A673 (cell line): ENCODE results near the gene ADAMTS8. TPM values are rescaled to one million over a fixed set of nuclear protein-coding genes. Genes with fewer than 3 reads are reported as not detected.

Experiments
- BruUV-seq: library from RNA; stranded (reverse); fragments of 400-500 nt; replicated peaks from 2 replicates; lab custom pipeline; 2021; lab: Mats Ljungman, UMichigan
- CTCF ChIA-PET: fragments of 300-600 bp; sonication (Branson Sonifier 250); formaldehyde crosslinking; loops from one replicate; lab custom pipeline; 2022; ENCODE audit warnings: antibody characterized with exemption; lab: Charles Lee
- POLR2A ChIA-PET: fragments of 300-600 bp; sonication (Branson Sonifier 250); formaldehyde crosslinking; loops from one replicate; lab custom pipeline; 2022; ENCODE audit warnings: antibody characterized with exemption; ENCODE audit not compliant: low non-redundant PET; lab: Charles Lee
- DNase-seq: peaks from one replicate; pipeline ENCODE4 v3.0.0-alpha.2; 2015; ENCODE audit warnings: low spot score
- H3K27ac ChIP-seq: fragments of 200-600 bp; sonication (generic); 2 replicates; pipeline ENCODE4 v1.5.1; 2016; ENCODE audit warnings: mixed run types, low read depth, mild to moderate bottlenecking, mixed read lengths, antibody characterized with exemption, low read length; ENCODE audit not compliant: poor library complexity, severe bottlenecking
- H3K27me3 ChIP-seq: fragments of 200-600 bp; sonication (generic); replicated peaks from 2 replicates; pipeline ENCODE4 v1.6.1; 2017; ENCODE audit warnings: mixed run types, low read depth, mild to moderate bottlenecking, mixed read lengths, antibody characterized with exemption, low read length; ENCODE audit not compliant: insufficient read depth, poor library complexity
- H3K36me3 ChIP-seq: fragments of 200-600 bp; sonication (generic); 2 replicates; pipeline ENCODE4 v1.6.1; 2016; ENCODE audit warnings: mixed run types, mild to moderate bottlenecking, mixed read lengths, antibody characterized with exemption, low read length; ENCODE audit not compliant: insufficient read depth, poor library complexity, severe bottlenecking
- H3K4me1 ChIP-seq: fragments of 200-600 bp; sonication (generic); 2 replicates; pipeline ENCODE4 v1.6.1; 2017; ENCODE audit warnings: mixed run types, mild to moderate bottlenecking, mixed read lengths, antibody characterized with exemption, low read length; ENCODE audit not compliant: insufficient read depth, poor library complexity, severe bottlenecking
- H3K4me3 ChIP-seq: fragments of 200-600 bp; sonication (generic); 2 replicates; pipeline ENCODE4 v1.5.1; 2016; ENCODE audit warnings: low read depth, mixed run types, mild to moderate bottlenecking, mixed read lengths, low read length; ENCODE audit not compliant: poor library complexity, severe bottlenecking
- H3K9me3 ChIP-seq: fragments of 200-600 bp; sonication (generic); 2 replicates; pipeline ENCODE4 v1.6.1; 2016; ENCODE audit warnings: mixed run types, low read depth, mild to moderate bottlenecking, mixed read lengths, antibody characterized with exemption, low read length; ENCODE audit not compliant: poor library complexity, severe bottlenecking
- EZH2 ChIP-seq: fragments of 200-600 bp; sonication (generic); IDR thresholded peaks from 2 replicates; pipeline ENCODE4 v1.6.1; 2017; ENCODE audit warnings: borderline replicate concordance, low read depth, mild to moderate bottlenecking, mixed read lengths, antibody characterized with exemption, low read length; ENCODE audit not compliant: poor library complexity, severe bottlenecking
- intact Hi-C: fragments of 100-400 bp; cut with micrococcal nuclease; formaldehyde crosslinking; loops from one replicate; pipeline ENCODE4 v1.10.0; 2022; ENCODE audit not compliant: unreplicated experiment
- total RNA-seq: library from RNA; stranded (reverse); gene quantifications from 2 replicates; pipeline ENCODE4 v1.2.3, GENCODE V29; 2021
- TF ChIP-seq, protein P1 (sequence below): fragments of 300-800, 200-600 bp; sonication (generic); conservative IDR thresholded peaks from 2 replicates; pipeline ENCODE4 v1.5.1; 2017; ENCODE audit warnings: low read depth, mild to moderate bottlenecking, antibody characterized with exemption, low read length, moderate library complexity, mixed read lengths

Gene ADAMTS8
- total RNA-seq, 1 experiment from 2014 or later: not detected

DNA sequence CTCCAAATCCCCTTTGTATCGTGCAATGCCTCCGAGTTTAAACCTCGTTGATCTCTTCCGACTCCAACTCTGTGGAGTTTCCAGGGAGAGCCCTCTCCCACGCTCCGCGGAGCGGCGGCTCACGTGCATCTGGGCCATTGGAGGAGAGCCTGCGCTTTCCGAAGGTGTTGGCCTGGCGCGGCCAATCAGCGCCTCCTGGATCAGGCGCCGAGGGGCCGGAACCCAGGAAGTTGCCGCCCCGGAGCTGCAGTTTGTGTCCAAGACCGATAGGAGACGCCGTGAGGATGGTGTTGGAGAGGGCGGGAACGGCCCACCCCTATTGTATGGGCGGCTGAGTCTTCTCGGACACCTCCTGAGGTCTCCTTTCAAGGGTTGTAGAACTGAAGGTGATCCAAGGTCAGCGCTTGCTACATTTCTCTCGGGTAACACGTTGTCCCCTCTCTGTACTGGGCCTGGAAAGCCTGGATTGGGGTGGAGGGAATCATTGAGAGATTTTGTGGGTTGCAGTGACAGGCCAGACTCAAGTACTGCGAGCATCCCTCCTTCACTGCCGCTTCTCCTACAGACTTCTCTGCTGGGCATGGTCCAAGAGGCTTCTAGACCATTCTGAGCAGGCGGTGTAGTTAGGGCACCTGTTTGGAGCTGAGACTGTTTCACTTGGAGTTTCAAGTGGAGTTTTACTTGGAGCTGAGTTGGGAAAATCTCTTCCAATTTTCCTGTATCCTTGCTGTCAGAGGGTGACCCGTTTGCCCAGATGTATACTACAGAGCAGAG, 21.8 kb upstream of the ADAMTS8 start:
- H3K9me3 ChIP-seq: no peaks in the 10 kb centered on the region
- POLR2A ChIA-PET: no interaction called here
- no peaks in the 10 kb centered on the region for H3K36me3 ChIP-seq
- H3K4me1 ChIP-seq: peaks cover 10% of the 10 kb centered on the region
- DNase-seq: no peak
- TF ChIP-seq EZH2: no peak
- TF ChIP-seq, protein P1, sequence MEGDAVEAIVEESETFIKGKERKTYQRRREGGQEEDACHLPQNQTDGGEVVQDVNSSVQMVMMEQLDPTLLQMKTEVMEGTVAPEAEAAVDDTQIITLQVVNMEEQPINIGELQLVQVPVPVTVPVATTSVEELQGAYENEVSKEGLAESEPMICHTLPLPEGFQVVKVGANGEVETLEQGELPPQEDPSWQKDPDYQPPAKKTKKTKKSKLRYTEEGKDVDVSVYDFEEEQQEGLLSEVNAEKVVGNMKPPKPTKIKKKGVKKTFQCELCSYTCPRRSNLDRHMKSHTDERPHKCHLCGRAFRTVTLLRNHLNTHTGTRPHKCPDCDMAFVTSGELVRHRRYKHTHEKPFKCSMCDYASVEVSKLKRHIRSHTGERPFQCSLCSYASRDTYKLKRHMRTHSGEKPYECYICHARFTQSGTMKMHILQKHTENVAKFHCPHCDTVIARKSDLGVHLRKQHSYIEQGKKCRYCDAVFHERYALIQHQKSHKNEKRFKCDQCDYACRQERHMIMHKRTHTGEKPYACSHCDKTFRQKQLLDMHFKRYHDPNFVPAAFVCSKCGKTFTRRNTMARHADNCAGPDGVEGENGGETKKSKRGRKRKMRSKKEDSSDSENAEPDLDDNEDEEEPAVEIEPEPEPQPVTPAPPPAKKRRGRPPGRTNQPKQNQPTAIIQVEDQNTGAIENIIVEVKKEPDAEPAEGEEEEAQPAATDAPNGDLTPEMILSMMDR: 0 out of 2 replicates have a peak, but pooled peaks have one; percentile 20
- no peak overlapping the region for H3K4me3 ChIP-seq
- H3K27ac ChIP-seq: no peak overlapping the region
- peaks cover 21% of the 10 kb centered on the region for H3K27me3 ChIP-seq
- intact Hi-C loops: no loop called here
- BruUV-seq: no TSS peak
- CTCF ChIA-PET: interaction anchor here (1.4 kb wide), 1 partner anchor 19 kb away, joined by 4 read pairs; no protein-coding TSS in a partner anchor

DNA sequence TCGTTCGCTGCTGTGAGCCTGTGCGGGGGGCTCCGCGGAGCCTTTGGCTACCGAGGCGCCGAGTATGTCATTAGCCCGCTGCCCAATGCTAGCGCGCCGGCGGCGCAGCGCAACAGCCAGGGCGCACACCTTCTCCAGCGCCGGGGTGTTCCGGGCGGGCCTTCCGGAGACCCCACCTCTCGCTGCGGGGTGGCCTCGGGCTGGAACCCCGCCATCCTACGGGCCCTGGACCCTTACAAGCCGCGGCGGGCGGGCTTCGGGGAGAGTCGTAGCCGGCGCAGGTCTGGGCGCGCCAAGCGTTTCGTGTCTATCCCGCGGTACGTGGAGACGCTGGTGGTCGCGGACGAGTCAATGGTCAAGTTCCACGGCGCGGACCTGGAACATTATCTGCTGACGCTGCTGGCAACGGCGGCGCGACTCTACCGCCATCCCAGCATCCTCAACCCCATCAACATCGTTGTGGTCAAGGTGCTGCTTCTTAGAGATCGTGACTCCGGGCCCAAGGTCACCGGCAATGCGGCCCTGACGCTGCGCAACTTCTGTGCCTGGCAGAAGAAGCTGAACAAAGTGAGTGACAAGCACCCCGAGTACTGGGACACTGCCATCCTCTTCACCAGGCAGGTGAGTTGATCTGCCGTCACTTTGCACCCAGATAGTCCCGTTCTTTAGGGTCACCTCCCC, 21.0 kb upstream of the ADAMTS8 start:
- CTCF ChIA-PET: interaction anchor here (1.4 kb wide), 1 partner anchor 18 kb away, joined by 4 read pairs; no protein-coding TSS in a partner anchor
- H3K36me3 ChIP-seq: no peaks in the 10 kb centered on the region
- TF ChIP-seq, protein P1: no peak
- TF ChIP-seq EZH2: peak; percentile 63
- BruUV-seq: no TSS peak
- no peak for DNase-seq
- no peaks in the 10 kb centered on the region for H3K9me3 ChIP-seq
- peaks cover 21% of the 10 kb centered on the region for H3K27me3 ChIP-seq
- H3K4me1 ChIP-seq: peaks cover 10% of the 10 kb centered on the region
- POLR2A ChIA-PET: no interaction called here
- intact Hi-C loops: no loop called here
- H3K4me3 ChIP-seq: peak overlapping the region; percentile 54
- no peak overlapping the region for H3K27ac ChIP-seq

DNA sequence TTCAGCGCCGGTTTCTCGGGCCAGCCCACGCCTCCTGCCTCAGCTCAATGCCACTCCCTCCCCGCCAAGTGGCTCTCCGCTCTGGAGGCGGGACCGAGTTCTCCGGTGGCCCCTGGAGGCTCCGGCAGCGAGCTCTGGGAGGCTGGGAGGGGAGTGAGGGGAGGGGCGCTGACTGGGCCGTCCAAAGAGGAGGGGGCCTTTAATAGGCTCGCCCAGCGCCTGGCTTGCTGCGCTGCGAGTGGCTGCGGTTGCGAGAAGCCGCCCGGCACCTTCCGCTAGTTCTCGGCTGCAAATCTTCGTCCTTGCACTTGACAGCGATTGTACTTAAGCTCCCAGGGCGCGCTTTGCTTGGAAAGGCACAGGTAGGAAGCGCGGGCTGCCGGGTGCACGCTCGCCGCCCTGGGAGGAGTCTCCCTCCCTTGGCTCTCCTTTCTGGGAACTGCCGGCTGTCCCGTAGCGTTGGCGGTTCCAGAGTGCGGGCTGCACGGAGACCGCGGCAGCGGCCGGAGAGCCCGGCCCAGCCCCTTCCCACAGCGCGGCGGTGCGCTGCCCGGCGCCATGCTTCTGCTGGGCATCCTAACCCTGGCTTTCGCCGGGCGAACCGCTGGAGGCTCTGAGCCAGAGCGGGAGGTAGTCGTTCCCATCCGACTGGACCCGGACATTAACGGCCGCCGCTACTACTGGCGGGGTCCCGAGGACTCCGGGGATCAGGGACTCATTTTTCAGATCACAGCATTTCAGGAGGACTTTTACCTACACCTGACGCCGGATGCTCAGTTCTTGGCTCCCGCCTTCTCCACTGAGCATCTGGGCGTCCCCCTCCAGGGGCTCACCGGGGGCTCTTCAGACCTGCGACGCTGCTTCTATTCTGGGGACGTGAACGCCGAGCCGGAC, 20.3 kb upstream of the ADAMTS8 start, which contains the start of gene ADAMTS15:
TSS of gene ADAMTS15 (plus strand) at position 230 of the 894 bp plus-strand sequence. CDS start at position 559, 329 bp downstream.
- Histone ChIP-seq H3K4me1 (peaks cover 10% of the 10 kb centered on the region), H3K27ac (no peak within 1 kb of the TSS), H3K9me3 (no peaks in the 10 kb centered on the region), H3K27me3 (peaks cover 21% of the 10 kb centered on the region), H3K4me3 (peak within 1 kb of the TSS; percentile 54), H3K36me3 (no peaks in the 10 kb centered on the region)
- POLR2A ChIA-PET: no interaction called here
- CTCF ChIA-PET: no interaction called here
- TF ChIP-seq, protein P1: no peak
- no peak for TF ChIP-seq EZH2
- peak; percentile 97 for DNase-seq
- no TSS peak for BruUV-seq
- intact Hi-C loops: no loop called here
